ENCODE results near the gene BEST3. TPM values are rescaled to one million over a fixed set of nuclear protein-coding genes. Genes with fewer than 3 reads are reported as not detected.

BEST3 gene
- total and polyA plus RNA-seq, 2 donors (not counting 3 experiments of a cell fraction or from before 2014, with no cell fraction given): 0.12 to 0.18 TPM

- Histone ChIP-seq H3K9me3 (replicated peaks; ENCODE audit: control insufficient read depth, insufficient read depth, low read length) (no peaks in the 10 kb centered on the region), H3K4me3 (replicated peaks in 1 of 3; ENCODE audit: insufficient read depth in 1 of 3, low read depth in 1 of 3, low read length in 3 of 3) (no peak overlapping the region), H3K4me1 (ENCODE audit: control insufficient read depth, extremely low read depth, insufficient read depth, low read length) (no peaks in the 10 kb centered on the region), H3K79me2 (ENCODE audit: control insufficient read depth, insufficient read depth, low read length) (no peaks in the 10 kb centered on the region), H3K27ac (ENCODE audit: insufficient read depth, low read depth, low read length) (no peak overlapping the region), H3K36me3 (ENCODE audit: control insufficient read depth in 2 of 2, extremely low read depth in 1 of 2, insufficient read depth in 2 of 2, low read length in 2 of 2) (no peaks in the 10 kb centered on the region), H2AFZ (ENCODE audit: low read depth, low read length) (no peak overlapping the region), H4K20me1 (replicated peaks; ENCODE audit: control insufficient read depth, extremely low read depth, insufficient read depth, low read length) (no peaks in the 10 kb centered on the region), H3K9me1 (replicated peaks; ENCODE audit: control insufficient read depth, extremely low read depth, insufficient read depth, low read length) (no peaks in the 10 kb centered on the region), H3K4me2 (ENCODE audit: insufficient read depth, low read length) (no peak overlapping the region), H3K9ac (replicated peaks; ENCODE audit: extremely low read depth, insufficient read depth, low read length) (no peak overlapping the region), H3K27me3 (ENCODE audit: control insufficient read depth in 2 of 2, insufficient read depth in 2 of 2, low read length in 2 of 2) (peaks cover 0 to 4% of the 10 kb centered on the region in 2 experiments)
- dilution Hi-C loops (cut with MboI; ENCODE audit: extremely low pct_ligation_motif_present, low sequenced_read_pairs) (no loop called here), intact Hi-C loops (cut with micrococcal nuclease) (no loop called here)
- TF ChIP-seq JUN (IDR thresholded peaks at IDR 0.05; ENCODE audit: borderline replicate concordance, insufficient read depth, insufficient read length, low read depth): no peak
- TF ChIP-seq FOS (IDR thresholded peaks at IDR 0.05; ENCODE audit: borderline replicate concordance, insufficient read depth, low read length): no peak
- no peak for TF ChIP-seq POLR2AphosphoS5 (IDR thresholded peaks at IDR 0.05; ENCODE audit: insufficient read depth, low read depth, low read length)
- TF ChIP-seq MAX (IDR thresholded peaks at IDR 0.05; ENCODE audit: insufficient read depth, insufficient read length): no peak
- TF ChIP-seq POLR2A (IDR thresholded peaks at IDR 0.05; ENCODE audit: low read depth, low read length): no peak
- TF ChIP-seq GATA2 (IDR thresholded peaks at IDR 0.05; ENCODE audit: insufficient read depth, insufficient read length, low read depth, low read length): no peak
- TF ChIP-seq CTCF (IDR thresholded peaks at IDR 0.05; ENCODE audit: extremely low read depth in 1 of 2, insufficient read depth in 1 of 2, low read depth in 1 of 2, low read length in 2 of 2): no peak
- no peak for TF ChIP-seq MYC (IDR thresholded peaks at IDR 0.05; ENCODE audit: low read depth, low read length)
- TF ChIP-seq EZH2 (IDR thresholded peaks at IDR 0.05; ENCODE audit: borderline replicate concordance, low read depth, low read length, severe bottlenecking): no peak
- DNase-seq (ENCODE audit: low read depth, low spot score) (no peak), FAIRE-seq (no peak)
- ChIA-PET CTCF (interaction anchor here (2.6 kb wide), 1 partner anchor 16 kb away, joined by 6 read pairs; no protein-coding TSS in a partner anchor), POLR2A (no interaction called here)
- no TSS peak for BruUV-seq (replicated peaks)
Measured at GRCh38 chr12:69704357-69704756, 5.3 kb upstream of the BEST3 start.
